Caco-2 (cell line): ENCODE measurements around the gene POLRMT. TPM values are rescaled to one million over a fixed set of nuclear protein-coding genes. Genes with fewer than 3 reads are reported as not detected.

Source experiments
- BruUV-seq: library from RNA; stranded (reverse); fragments of 400-500 nt; replicated peaks from 2 replicates; lab custom pipeline; 2021; lab: Mats Ljungman, UMichigan
- CTCF ChIA-PET: fragments of 300-600 bp; sonication (Branson Sonifier 250); formaldehyde crosslinking; loops from one replicate; lab custom pipeline; 2022; ENCODE audit warnings: antibody characterized with exemption; lab: Charles Lee
- POLR2A ChIA-PET: fragments of 300-600 bp; sonication (Branson Sonifier 250); formaldehyde crosslinking; loops from one replicate; lab custom pipeline; 2022; ENCODE audit warnings: antibody characterized with exemption; lab: Charles Lee
- DNase-seq, 2 experiments: peaks; one replicate each; pipeline versions ENCODE4 v3.0.0 to v3.0.0-alpha.2; 2020 to 2022
- H3K27me3 ChIP-seq: replicated peaks from 2 replicates; pipeline ENCODE4 v1.6.0; 2011; ENCODE audit warnings: low read length; ENCODE audit not compliant: control insufficient read depth, insufficient read depth
- H3K36me3 ChIP-seq: 2 replicates; pipeline ENCODE4 v1.5.1; 2011; ENCODE audit warnings: low read length; ENCODE audit not compliant: control insufficient read depth, insufficient read depth
- H3K4me1 ChIP-seq: fragments of 250-450 bp; sonication (Bioruptor Pico); 2 replicates; pipeline ENCODE4 v1.5.1; 2020; ENCODE audit warnings: mild to moderate bottlenecking
- H3K4me3 ChIP-seq: 2 replicates; pipeline ENCODE4 v1.5.1; 2011; ENCODE audit warnings: low read depth, mild to moderate bottlenecking, control low read depth, low read length
- H3K9me3 ChIP-seq: fragments of 250-450 bp; sonication (Bioruptor Pico); 2 replicates; pipeline ENCODE4 v1.5.1; 2020; ENCODE audit warnings: mild to moderate bottlenecking, moderate library complexity
- H3K27ac Mint-ChIP-seq: one replicate; pipeline ENCODE4 v1.8.0; 2022; ENCODE audit warnings: mixed read lengths; ENCODE audit not compliant: unreplicated experiment
- H3K27me3 Mint-ChIP-seq: one replicate; pipeline ENCODE4 v1.8.0; 2022; ENCODE audit warnings: mixed read lengths; ENCODE audit not compliant: insufficient read depth, unreplicated experiment
- H3K36me3 Mint-ChIP-seq: one replicate; pipeline ENCODE4 v1.8.0; 2022; ENCODE audit warnings: mild to moderate bottlenecking, mixed read lengths; ENCODE audit not compliant: insufficient read depth, unreplicated experiment
- H3K4me1 Mint-ChIP-seq: one replicate; pipeline ENCODE4 v1.8.0; 2022; ENCODE audit warnings: low read depth, mixed read lengths; ENCODE audit not compliant: unreplicated experiment
- H3K4me3 Mint-ChIP-seq: one replicate; pipeline ENCODE4 v1.8.0; 2022; ENCODE audit warnings: mild to moderate bottlenecking, moderate library complexity, mixed read lengths; ENCODE audit not compliant: unreplicated experiment
- H3K9me3 Mint-ChIP-seq: one replicate; pipeline ENCODE4 v1.8.0; 2022; ENCODE audit warnings: mixed read lengths; ENCODE audit not compliant: unreplicated experiment
- intact Hi-C: fragments of 100-400 bp; cut with micrococcal nuclease; formaldehyde crosslinking; loops from one replicate; pipeline ENCODE4 v1.10.0; 2022; ENCODE audit not compliant: unreplicated experiment
- total RNA-seq: library from RNA; stranded (reverse); gene quantifications from 2 replicates; pipeline ENCODE4 v1.2.3, GENCODE V29; 2022
- TF ChIP-seq, protein P1 (sequence below), 2 experiments: fragments of 200-600 bp in 1 of 2; IDR thresholded peaks; 1 replicate in 1 of 2; 2 replicates in 1 of 2; pipeline versions ENCODE4 v1.5.1 to v1.8.0; 2011 to 2022; ENCODE audit warnings: antibody characterized with exemption in 1 of 2, control low read depth in 1 of 2, inconsistent platforms in 1 of 2, low read depth in 1 of 2, low read length in 1 of 2, mild to moderate bottlenecking in 1 of 2, moderate library complexity in 1 of 2; ENCODE audit not compliant: insufficient read depth in 1 of 2, severe bottlenecking in 1 of 2, unreplicated experiment in 1 of 2

POLRMT gene
- total RNA-seq, 1 experiment from 2014 or later = 95.8 TPM

DNA sequence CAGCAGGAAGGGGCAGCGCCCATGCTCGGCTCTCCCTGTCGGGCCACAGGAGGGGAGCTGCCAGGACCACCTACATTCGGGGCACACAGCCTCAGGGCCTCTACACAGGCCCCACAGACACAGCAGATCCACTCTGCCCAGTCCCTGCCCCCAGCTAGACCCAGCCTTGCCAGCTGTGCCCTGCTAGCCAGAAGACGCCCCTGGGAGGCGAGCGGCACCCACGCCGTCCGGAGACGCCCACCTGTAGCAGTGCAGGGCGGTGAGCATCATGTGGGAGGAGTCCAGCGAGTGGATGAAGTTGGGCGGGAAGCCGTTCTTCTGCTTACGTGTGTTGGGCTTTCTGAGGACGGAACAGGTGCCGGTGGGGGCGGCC lies 15.1 kb downstream of the POLRMT start:
- Histone ChIP-seq H3K9me3 (no peaks in the 10 kb centered on the region), H3K27me3 (no peaks in the 10 kb centered on the region), H3K4me1 (no peaks in the 10 kb centered on the region), H3K4me3 (no peak overlapping the region), H3K36me3 (no peaks in the 10 kb centered on the region; the same call in 1 of the 2 replicates)
- TF ChIP-seq, protein P1, sequence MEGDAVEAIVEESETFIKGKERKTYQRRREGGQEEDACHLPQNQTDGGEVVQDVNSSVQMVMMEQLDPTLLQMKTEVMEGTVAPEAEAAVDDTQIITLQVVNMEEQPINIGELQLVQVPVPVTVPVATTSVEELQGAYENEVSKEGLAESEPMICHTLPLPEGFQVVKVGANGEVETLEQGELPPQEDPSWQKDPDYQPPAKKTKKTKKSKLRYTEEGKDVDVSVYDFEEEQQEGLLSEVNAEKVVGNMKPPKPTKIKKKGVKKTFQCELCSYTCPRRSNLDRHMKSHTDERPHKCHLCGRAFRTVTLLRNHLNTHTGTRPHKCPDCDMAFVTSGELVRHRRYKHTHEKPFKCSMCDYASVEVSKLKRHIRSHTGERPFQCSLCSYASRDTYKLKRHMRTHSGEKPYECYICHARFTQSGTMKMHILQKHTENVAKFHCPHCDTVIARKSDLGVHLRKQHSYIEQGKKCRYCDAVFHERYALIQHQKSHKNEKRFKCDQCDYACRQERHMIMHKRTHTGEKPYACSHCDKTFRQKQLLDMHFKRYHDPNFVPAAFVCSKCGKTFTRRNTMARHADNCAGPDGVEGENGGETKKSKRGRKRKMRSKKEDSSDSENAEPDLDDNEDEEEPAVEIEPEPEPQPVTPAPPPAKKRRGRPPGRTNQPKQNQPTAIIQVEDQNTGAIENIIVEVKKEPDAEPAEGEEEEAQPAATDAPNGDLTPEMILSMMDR (IDR thresholded peaks at IDR 0.05; ENCODE audit: insufficient read depth in 1 of 2, low read depth in 1 of 2, low read length in 1 of 2, severe bottlenecking in 1 of 2, unreplicated experiment in 1 of 2) = no peak
- ChIA-PET POLR2A (no interaction called here), CTCF (no interaction called here)
- BruUV-seq = no TSS peak
- no peak overlapping the region for H3K4me3 Mint-ChIP-seq
- H3K27ac Mint-ChIP-seq = no peak overlapping the region
- intact Hi-C loops = no loop called here
- no peaks in the 10 kb centered on the region for H3K4me1 Mint-ChIP-seq
- H3K9me3 Mint-ChIP-seq = no peaks in the 10 kb centered on the region
- no peaks in the 10 kb centered on the region for H3K27me3 Mint-ChIP-seq
- H3K36me3 Mint-ChIP-seq = peaks cover 29% of the 10 kb centered on the region
- no peak for DNase-seq

DNA sequence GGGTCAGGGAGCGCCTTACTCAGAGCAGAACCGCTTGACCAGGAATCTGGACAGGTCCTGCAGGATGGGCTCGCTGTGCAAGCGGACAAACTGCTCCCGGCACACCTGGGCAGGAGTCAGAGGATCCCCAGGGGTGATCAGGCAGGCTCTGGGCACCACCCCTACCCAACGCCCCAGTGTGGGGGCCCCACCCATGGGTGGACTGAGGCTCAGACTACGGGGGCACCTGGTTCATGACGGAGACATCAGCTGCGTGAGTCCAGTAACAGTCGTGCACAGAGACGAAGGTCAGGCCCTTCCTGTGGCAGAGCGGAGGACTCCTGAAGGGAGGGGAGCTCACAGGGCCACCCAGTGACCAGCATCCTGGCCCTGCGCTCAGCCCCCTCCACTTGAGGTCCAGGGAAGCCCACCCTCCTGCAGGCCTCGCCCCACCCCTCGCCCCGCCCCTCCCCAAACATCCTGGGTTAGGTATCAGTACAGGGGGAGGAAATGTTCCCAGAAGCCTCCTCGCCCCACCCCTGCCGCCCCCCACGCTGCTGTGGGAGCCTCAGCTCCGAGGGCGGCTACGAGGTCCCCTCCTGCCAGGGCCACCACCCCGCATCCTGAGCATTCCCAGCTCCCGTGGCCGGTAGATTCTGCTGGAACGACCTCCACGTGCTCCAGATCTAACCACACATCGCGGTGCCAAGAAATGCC lies 15.6 kb downstream of the POLRMT start:
- no peaks in the 10 kb centered on the region for H3K27me3 ChIP-seq
- intact Hi-C loops = no loop called here
- H3K36me3 ChIP-seq = no peaks in the 10 kb centered on the region; the same call in 1 of the 2 replicates
- no TSS peak for BruUV-seq
- Mint-ChIP-seq H3K27me3 (no peaks in the 10 kb centered on the region), H3K36me3 (peaks cover 32% of the 10 kb centered on the region), H3K9me3 (no peaks in the 10 kb centered on the region), H3K4me3 (no peak overlapping the region), H3K4me1 (no peaks in the 10 kb centered on the region), H3K27ac (no peak overlapping the region)
- no peaks in the 10 kb centered on the region for H3K4me1 ChIP-seq
- no peak for DNase-seq
- H3K9me3 ChIP-seq = no peaks in the 10 kb centered on the region
- TF ChIP-seq, protein P1 (IDR thresholded peaks at IDR 0.05; ENCODE audit: insufficient read depth in 1 of 2, low read depth in 1 of 2, low read length in 1 of 2, severe bottlenecking in 1 of 2, unreplicated experiment in 1 of 2) = no peak
- CTCF ChIA-PET = interaction anchor here (0.6 to 0.7 kb wide), 2 partner anchors 22 to 51 kb away, joined by 8 to 9 read pairs; no protein-coding TSS in a partner anchor
- POLR2A ChIA-PET = no interaction called here
- no peak overlapping the region for H3K4me3 ChIP-seq

DNA sequence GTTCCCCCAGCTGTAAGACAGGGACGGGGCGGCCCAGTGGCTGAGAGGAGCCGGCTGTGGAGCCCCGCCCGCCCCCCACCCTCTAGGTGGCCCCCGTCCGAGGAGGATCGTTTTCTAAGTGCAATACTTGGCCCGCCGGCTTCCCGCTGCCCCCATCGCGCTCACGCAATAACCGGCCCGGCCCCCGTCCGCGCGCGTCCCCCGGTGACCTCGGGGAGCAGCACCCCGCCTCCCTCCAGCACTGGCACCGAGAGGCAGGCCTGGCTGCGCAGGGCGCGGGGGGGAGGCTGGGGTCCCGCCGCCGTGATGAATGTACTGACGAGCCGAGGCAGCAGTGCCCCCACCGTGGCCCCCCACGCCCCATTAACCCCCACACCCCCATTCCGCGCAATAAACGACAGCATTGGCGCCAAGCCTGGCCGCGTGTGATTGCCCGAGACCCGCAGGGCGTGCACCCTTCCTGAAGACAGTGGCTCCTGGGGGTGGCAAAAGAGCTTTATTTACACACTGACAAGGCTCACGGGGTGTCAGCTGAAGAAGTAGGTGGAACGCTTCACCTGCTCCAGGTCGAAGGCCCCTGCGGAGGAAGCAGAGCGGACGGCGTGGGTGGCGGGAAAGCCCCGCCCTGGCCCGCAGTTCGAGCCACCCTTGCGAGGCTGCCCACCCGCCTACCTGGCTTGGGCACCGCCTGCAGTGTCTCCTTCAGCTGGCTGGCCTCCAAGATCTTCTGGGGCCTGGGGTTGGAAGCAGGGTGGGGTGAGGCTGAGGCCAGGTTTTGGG lies 16.4 kb downstream of the POLRMT start:
- H3K9me3 ChIP-seq = no peaks in the 10 kb centered on the region
- Mint-ChIP-seq H3K27me3 (no peaks in the 10 kb centered on the region), H3K4me1 (no peaks in the 10 kb centered on the region), H3K36me3 (peaks cover 31% of the 10 kb centered on the region), H3K4me3 (no peak overlapping the region), H3K27ac (no peak overlapping the region), H3K9me3 (no peaks in the 10 kb centered on the region)
- ChIA-PET CTCF (interaction anchor here (0.6 to 0.7 kb wide), 3 partner anchors 10 to 51 kb away, joined by 8 to 9 read pairs (median 8); no protein-coding TSS in a partner anchor), POLR2A (no interaction called here)
- DNase-seq = no peak
- BruUV-seq = no TSS peak
- no peaks in the 10 kb centered on the region for H3K27me3 ChIP-seq
- intact Hi-C loops = no loop called here
- no peaks in the 10 kb centered on the region; the same call in 1 of the 2 replicates for H3K36me3 ChIP-seq
- no peaks in the 10 kb centered on the region for H3K4me1 ChIP-seq
- TF ChIP-seq, protein P1 (IDR thresholded peaks at IDR 0.05; ENCODE audit: insufficient read depth in 1 of 2, low read depth in 1 of 2, low read length in 1 of 2, severe bottlenecking in 1 of 2, unreplicated experiment in 1 of 2) = no peak
- no peak overlapping the region for H3K4me3 ChIP-seq
